Sciatic nerve (tissue), 2 donors: Measurements from ENCODE around the gene L3MBTL1. TPM values are rescaled to one million over a fixed set of nuclear protein-coding genes. Genes with fewer than 3 reads are reported as not detected.
"Not testable (repeated sequence)": the region's sequence is repeated elsewhere in the genome, so short reads cannot be mapped to it uniquely, and the experiment has no call there.

Experiments
- ATAC-seq: fragments of 200-7000 bp; cut with Tn5 transposase; one replicate; pipeline ENCODE4 v1.9.1; 2020; ENCODE audit warnings: mild to moderate bottlenecking, moderate library complexity
- DNase-seq: peaks from one replicate; pipeline ENCODE4 v3.0.0-alpha.2; 2020; ENCODE audit warnings: low spot score
- intact Hi-C: fragments of 100-400 bp; cut with DNase I; formaldehyde crosslinking; loops from one replicate; pipeline ENCODE4 v1.14.2; 2022
- total RNA-seq: library from RNA; stranded (reverse); fragmentation: NEBNext Ultra II Directional; extraction: Animal tissue kit (Norgen Biotek cat#: 25700); gene quantifications from one replicate; pipeline ENCODE4 v1.2.1, GENCODE V29; 2021
- donor health status: DM: no; HTN: no; CAD: no.
- donor health status: DM: no; HTN: no; CAD: no.

Gene L3MBTL1
- total RNA-seq, 1 donor from 2014 or later: 23.0 TPM

GRCh38 chr20:43571771-43572170, 64.3 kb downstream of the L3MBTL1 start:
- ATAC-seq: no peak
- DNase-seq: no peak
- intact Hi-C loops: loop anchor here (5.0 kb wide), 1 partner anchor 1809 kb away; no protein-coding TSS in a partner anchor

- no peak for ATAC-seq
- intact Hi-C loops: loop anchor here (5.0 kb wide), 1 partner anchor 1811 kb away; no protein-coding TSS in a partner anchor
- no peak for DNase-seq
These were observed 65.4 kb downstream of the L3MBTL1 start for GRCh38 chr20:43572891-43573290.

GRCh38 chr20:43576108-43576507, 68.6 kb downstream of the L3MBTL1 start:
- ATAC-seq (no peak), DNase-seq (no peak)
- intact Hi-C loops: no loop called here

GRCh38 chr20:43579861-43580793, 72.6 kb downstream of the L3MBTL1 start:
- ATAC-seq: no peak
- no peak for DNase-seq
- intact Hi-C loops: no loop called here

DNA sequence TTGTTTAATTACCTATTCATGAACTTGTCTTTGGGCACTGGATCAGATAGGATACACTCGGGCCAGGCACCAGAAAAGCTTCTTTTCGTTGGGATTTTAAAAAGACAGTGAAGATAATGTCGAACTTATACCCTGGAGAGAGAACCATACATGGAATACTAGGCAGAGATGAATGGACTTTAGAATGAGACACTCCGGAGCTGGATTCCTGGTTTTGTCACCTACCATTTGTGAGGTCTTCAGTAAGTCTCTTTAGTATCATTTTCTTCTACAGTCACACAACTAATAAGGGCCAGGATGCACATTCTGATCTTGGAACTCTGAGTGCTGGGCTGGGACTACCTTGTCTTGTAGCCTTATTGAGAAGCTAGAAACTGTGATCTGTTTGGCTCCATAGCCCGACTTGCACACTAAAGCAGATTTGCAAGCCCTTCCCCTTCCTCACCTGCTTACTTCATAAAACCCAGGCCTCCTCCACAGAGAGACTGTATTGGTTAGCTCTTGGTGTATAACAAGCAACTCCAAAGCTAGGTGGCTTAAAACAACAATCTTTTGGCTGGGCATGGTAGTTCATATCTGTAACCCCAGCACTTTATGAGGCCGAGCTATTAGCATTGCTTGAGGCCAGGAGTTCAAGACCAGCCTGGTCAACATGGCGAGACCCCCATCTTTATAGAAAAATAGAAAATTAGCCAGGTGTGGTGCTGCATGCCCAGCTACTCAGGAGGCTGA, 75.8 kb downstream of the L3MBTL1 start:
- DNase-seq: no peak
- intact Hi-C loops: no loop called here
- no peak for ATAC-seq

DNA sequence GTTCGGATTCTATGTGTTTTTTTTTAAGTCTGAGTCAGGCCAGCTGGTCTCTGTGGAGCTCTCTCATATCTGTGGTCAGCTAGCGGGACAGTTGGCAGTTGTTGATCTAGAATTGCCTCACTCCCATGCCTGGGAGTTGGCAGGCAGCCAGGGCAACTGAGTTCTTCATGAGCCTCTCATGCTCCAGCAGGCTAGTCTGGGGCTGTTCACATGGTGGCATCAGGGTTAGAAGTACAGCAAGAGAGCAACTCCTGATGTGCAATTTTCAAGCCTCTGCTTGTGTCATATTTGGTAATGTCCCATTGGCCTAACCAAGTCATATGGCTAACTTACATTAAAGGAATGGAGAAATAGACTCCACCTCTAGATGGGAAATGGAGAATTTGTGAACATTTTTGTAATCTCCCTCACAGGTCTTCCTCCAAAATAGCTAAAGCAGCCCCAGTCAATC, 76.5 kb downstream of the L3MBTL1 start:
- intact Hi-C loops: no loop called here
- peak; percentile 92 for ATAC-seq

GRCh38 chr20:43584448-43585136, 77.1 kb downstream of the L3MBTL1 start:
- no peak for DNase-seq
- ATAC-seq: peak; percentile 56
- intact Hi-C loops: no loop called here

More for the DNA sequence above, 76.5 kb downstream of the L3MBTL1 start:
- DNase-seq: peak; percentile 83

- DNase-seq: no peak
- intact Hi-C loops: no loop called here
- no peak for ATAC-seq
These were observed 79.1 kb downstream of the L3MBTL1 start for GRCh38 chr20:43586641-43587040.

DNA sequence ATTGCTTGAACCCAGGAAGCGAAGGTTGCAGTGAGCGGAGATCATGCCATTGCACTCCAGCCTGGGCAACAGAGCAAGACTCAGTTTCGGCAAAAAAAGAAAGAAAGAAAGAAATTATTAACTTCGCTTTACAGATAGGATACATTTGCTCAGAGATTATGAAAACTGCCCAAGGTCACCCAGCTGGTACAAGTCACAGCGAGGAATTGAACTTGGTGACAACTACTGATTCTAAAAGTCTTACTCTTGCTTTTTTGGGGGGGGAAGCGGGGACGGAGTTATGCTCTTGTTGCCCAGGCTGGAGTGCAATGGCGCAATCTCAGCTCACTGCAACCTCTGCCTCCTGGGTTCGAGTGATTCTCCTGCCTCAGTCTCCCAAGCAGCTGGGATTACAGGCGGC, 81.0 kb downstream of the L3MBTL1 start:
- intact Hi-C loops, DNase-seq, ATAC-seq: not testable (repeated sequence)

- intact Hi-C loops: no loop called here
- DNase-seq (no peak), ATAC-seq (peak; percentile 13)
These were observed 82.5 kb downstream of the L3MBTL1 start for GRCh38 chr20:43590036-43590391.

GRCh38 chr20:43590392-43591303, 83.2 kb downstream of the L3MBTL1 start, which contains the start of gene IFT52:
IFT52 (plus strand) TSS chr20:43590937; CDS start chr20:43594699, 3,762 bp downstream.
- DNase-seq: peak; percentile 96
- intact Hi-C loops: no loop called here
- peak; percentile 99 for ATAC-seq

Other genes starting within 250 kb of the L3MBTL1 start
- gene SRSF6, start 49.8 kb upstream of the L3MBTL1 start, total RNA-seq: 129 TPM
- gene SGK2, start 51.3 kb downstream of the L3MBTL1 start, total RNA-seq: 7.7 TPM
- gene IFT52, start 83.2 kb downstream of the L3MBTL1 start, total RNA-seq: 34.2 TPM
- gene MYBL2, start 159.4 kb downstream of the L3MBTL1 start, total RNA-seq: 0.40 TPM
- not detected for gene GTSF1L, start 219.3 kb downstream of the L3MBTL1 start, total RNA-seq